Panc1 (cell line): ENCODE data around the gene CYP26C1. TPM values are rescaled to one million over a fixed set of nuclear protein-coding genes. Genes with fewer than 3 reads are reported as not detected.

Experiments
- ATAC-seq: fragments of 200-7000 bp; cut with Tn5 transposase; 2 replicates; pipeline ENCODE4 v1.9.1; 2020; ENCODE audit warnings: mild to moderate bottlenecking, moderate library complexity
- BruUV-seq: library from RNA; stranded (reverse); fragments of 400-500 nt; replicated peaks from 2 replicates; lab custom pipeline; 2021; lab: Mats Ljungman, UMichigan
- CTCF ChIA-PET: fragments of 300-600 bp; sonication (Branson Sonifier 250); formaldehyde crosslinking; loops from one replicate; lab custom pipeline; 2022; ENCODE audit warnings: antibody characterized with exemption; lab: Charles Lee
- POLR2A ChIA-PET: fragments of 300-600 bp; sonication (Branson Sonifier 250); formaldehyde crosslinking; loops from one replicate; lab custom pipeline; 2022; ENCODE audit warnings: antibody characterized with exemption; lab: Charles Lee
- DNase-seq: peaks from one replicate; pipeline ENCODE4 v3.0.0-alpha.2; 2010; ENCODE audit warnings: low read depth, low spot score
- H3K27ac ChIP-seq: 2 replicates; pipeline ENCODE4 v1.5.1; 2011; ENCODE audit warnings: mild to moderate bottlenecking, low read length, inconsistent platforms
- H3K27me3 ChIP-seq: fragments of 200-500 bp; sonication (Bioruptor generic); 2 replicates; pipeline ENCODE4 v1.6.0; 2014; ENCODE audit warnings: low read length, inconsistent platforms; ENCODE audit not compliant: control insufficient read depth, insufficient read depth
- H3K36me3 ChIP-seq: fragments of 200-500 bp; sonication (Bioruptor generic); 2 replicates; pipeline ENCODE4 v1.5.1; 2014; ENCODE audit warnings: inconsistent platforms, mild to moderate bottlenecking, low read length, moderate library complexity; ENCODE audit not compliant: control insufficient read depth, insufficient read depth
- H3K4me1 ChIP-seq: 2 replicates; pipeline ENCODE4 v1.5.1; 2011; ENCODE audit warnings: inconsistent platforms, mild to moderate bottlenecking, low read length, moderate library complexity; ENCODE audit not compliant: control insufficient read depth, insufficient read depth
- H3K4me3 ChIP-seq, 2 experiments: 2 replicates each; pipeline ENCODE4 v1.5.1; 2011 to 2012; ENCODE audit warnings: low read depth in 2 of 2, low read length in 2 of 2, mild to moderate bottlenecking in 2 of 2, inconsistent platforms in 1 of 2, moderate library complexity in 1 of 2
- H3K9me3 ChIP-seq: fragments of 200-500 bp; sonication (Bioruptor generic); 2 replicates; pipeline ENCODE4 v1.5.1; 2014; ENCODE audit warnings: low read depth, mild to moderate bottlenecking, inconsistent platforms, low read length, moderate library complexity; ENCODE audit not compliant: control insufficient read depth, insufficient read depth
- CTCF ChIP-seq: fragments of 450-650 bp; IDR thresholded peaks from 2 replicates; pipeline ENCODE4 v1.5.1; 2017; ENCODE audit warnings: mild to moderate bottlenecking
- POLR2AphosphoS5 ChIP-seq: IDR thresholded peaks from 2 replicates; pipeline ENCODE4 v1.6.1; 2012; ENCODE audit warnings: mild to moderate bottlenecking, low read depth, low read length, moderate library complexity
- REST ChIP-seq, 2 experiments: IDR thresholded peaks; 2 replicates each; pipeline ENCODE4 v1.6.1; 2011 to 2012; ENCODE audit warnings: low read depth in 2 of 2, control low read depth in 1 of 2, low read length in 1 of 2, mild to moderate bottlenecking in 1 of 2, moderate library complexity in 1 of 2; ENCODE audit not compliant: insufficient read depth in 1 of 2
- SIN3A ChIP-seq: IDR thresholded peaks from 2 replicates; pipeline ENCODE4 v1.6.1; 2012; ENCODE audit warnings: low read depth, mild to moderate bottlenecking, low read length, moderate library complexity, borderline replicate concordance; ENCODE audit not compliant: insufficient read depth
- TCF7L2 ChIP-seq: IDR thresholded peaks from 2 replicates; pipeline ENCODE4 v1.6.1; 2011; ENCODE audit warnings: mild to moderate bottlenecking, low read depth, low read length, inconsistent platforms
- in situ Hi-C: cut with HindIII; loops from 2 replicates; pipeline ENCODE4 v1.10.0; 2016; ENCODE audit warnings: low sequenced_read_pairs, low pct_unique_long_range_greater_than_20kb
- intact Hi-C: fragments of 100-400 bp; cut with micrococcal nuclease; formaldehyde crosslinking; loops from one replicate; pipeline ENCODE4 v1.10.0; 2022; ENCODE audit not compliant: unreplicated experiment
- total RNA-seq: library from RNA; stranded (reverse); gene quantifications from one replicate; pipeline ENCODE4 v1.2.1, GENCODE V29; 2021; ENCODE audit not compliant: unreplicated experiment

Gene CYP26C1
- total RNA-seq, 1 experiment from 2014 or later: 1.1 TPM

GRCh38 chr10:93074147-93074596 is 13.6 kb downstream of the CYP26C1 start:
- peaks cover 13% of the 10 kb centered on the region for H3K4me1 ChIP-seq
- H3K9me3 ChIP-seq: no peaks in the 10 kb centered on the region
- ChIA-PET CTCF (interaction anchor here (0.6 kb wide), 1 partner anchor 276 kb away, joined by 3 read pairs; no protein-coding TSS in a partner anchor), POLR2A (interaction anchor here (0.7 kb wide), 1 partner anchor 11 kb away, joined by 4 read pairs; no protein-coding TSS in a partner anchor)
- in situ Hi-C loops (no loop called here), intact Hi-C loops (loop anchor here (10.0 kb wide), 1 partner anchor 189 kb away; no protein-coding TSS in a partner anchor)
- TF ChIP-seq TCF7L2: no peak
- TF ChIP-seq CTCF: peak; percentile 68
- TF ChIP-seq REST (IDR thresholded peaks at IDR 0.05; ENCODE audit: insufficient read depth in 1 of 2, low read depth in 2 of 2, low read length in 1 of 2): no peak
- no peak for TF ChIP-seq POLR2AphosphoS5
- H3K4me3 ChIP-seq: peak overlapping the region; percentile 42 to 62
- no peaks in the 10 kb centered on the region for H3K36me3 ChIP-seq
- no peak; the same call in 1 of the 2 replicates for ATAC-seq
- no TSS peak for BruUV-seq
- peaks cover 26% of the 10 kb centered on the region for H3K27me3 ChIP-seq
- DNase-seq: no peak
- H3K27ac ChIP-seq: no peak overlapping the region

- peaks cover 26% of the 10 kb centered on the region for H3K27me3 ChIP-seq
- ChIA-PET POLR2A (no interaction called here), CTCF (interaction anchor here (0.6 kb wide), 1 partner anchor 276 kb away, joined by 3 read pairs; no protein-coding TSS in a partner anchor)
- no TSS peak for BruUV-seq
- H3K27ac ChIP-seq: no peak overlapping the region
- DNase-seq (no peak), ATAC-seq (no peak)
- intact Hi-C loops (loop anchor here (10.0 kb wide), 1 partner anchor 190 kb away; no protein-coding TSS in a partner anchor), in situ Hi-C loops (no loop called here)
- no peaks in the 10 kb centered on the region for H3K9me3 ChIP-seq
- H3K36me3 ChIP-seq: no peaks in the 10 kb centered on the region
- H3K4me1 ChIP-seq: peaks cover 13% of the 10 kb centered on the region
- peak overlapping the region in 1 of 2 experiments; percentile 42; a peak in 1 of 4 replicates for H3K4me3 ChIP-seq
- TF ChIP-seq CTCF (no peak), SIN3A (no peak), REST (IDR thresholded peaks at IDR 0.05; ENCODE audit: insufficient read depth in 1 of 2, low read depth in 2 of 2, low read length in 1 of 2) (no peak), TCF7L2 (no peak)
These were observed 14.2 kb downstream of the CYP26C1 start for GRCh38 chr10:93074597-93075368.
